Liver (tissue), 9 donors: ENCODE data around the gene CAPN7. TPM values are rescaled to one million over a fixed set of nuclear protein-coding genes. Genes with fewer than 3 reads are reported as not detected.

ENCODE experiments used
- DNase-seq: peaks from one replicate; pipeline ENCODE4 v3.0.0-alpha.2; 2017; ENCODE audit warnings: low spot score
- H3K27ac ChIP-seq, 2 donors: one replicate each; pipeline ENCODE4 v1.7.0; 2013; ENCODE audit warnings: inconsistent platforms in 2 of 2, low read length in 2 of 2, control low read depth in 1 of 2, low read depth in 1 of 2, mild to moderate bottlenecking in 1 of 2
- H3K27me3 ChIP-seq, 4 donors: one replicate each; pipeline versions ENCODE4 v1.6.1 to v1.7.0; 2013; ENCODE audit warnings: low read length in 3 of 4, inconsistent platforms in 1 of 4, mild to moderate bottlenecking in 1 of 4, moderate library complexity in 1 of 4; ENCODE audit not compliant: control insufficient read depth in 4 of 4, insufficient read depth in 4 of 4
- H3K36me3 ChIP-seq, 4 donors: one replicate each; pipeline versions ENCODE4 v1.6.1 to v1.7.0; 2013; ENCODE audit warnings: low read length in 3 of 4, mild to moderate bottlenecking in 3 of 4, low read depth in 1 of 4, moderate library complexity in 1 of 4; ENCODE audit not compliant: control insufficient read depth in 4 of 4, insufficient read depth in 3 of 4
- H3K4me1 ChIP-seq, 4 donors: one replicate each; pipeline versions ENCODE4 v1.6.1 to v1.7.0; 2013; ENCODE audit warnings: low read length in 3 of 4, mild to moderate bottlenecking in 3 of 4, moderate library complexity in 1 of 4; ENCODE audit not compliant: control insufficient read depth in 4 of 4, insufficient read depth in 4 of 4
- H3K4me3 ChIP-seq, 3 donors: one replicate each; pipeline versions ENCODE4 v1.6.1 to v1.7.0; 2013; ENCODE audit warnings: low read length in 3 of 3, control low read depth in 1 of 3, low read depth in 1 of 3, mild to moderate bottlenecking in 1 of 3
- H3K9ac ChIP-seq, 2 donors: one replicate each; pipeline ENCODE4 v1.7.0; 2013; ENCODE audit warnings: low read length in 2 of 2, mild to moderate bottlenecking in 2 of 2, moderate library complexity in 2 of 2, control low read depth in 1 of 2, low read depth in 1 of 2
- H3K9me3 ChIP-seq, 4 donors: one replicate each; pipeline versions ENCODE4 v1.6.1 to v1.7.0; 2013; ENCODE audit warnings: low read length in 3 of 4; ENCODE audit not compliant: control insufficient read depth in 4 of 4
- EGR1 ChIP-seq, 2 donors: IDR thresholded peaks; 2 replicates each; pipeline ENCODE4 v1.6.1; 2016 to 2018; ENCODE audit warnings: antibody characterized with exemption in 2 of 2, low read depth in 2 of 2
- FOXA1 ChIP-seq: IDR thresholded peaks from 2 replicates; pipeline ENCODE4 v1.6.1; 2016; ENCODE audit warnings: antibody characterized with exemption
- FOXA2 ChIP-seq: IDR thresholded peaks from 2 replicates; pipeline ENCODE4 v1.6.1; 2016; ENCODE audit warnings: antibody characterized with exemption
- GABPA ChIP-seq, 2 donors: IDR thresholded peaks in 1 of 2; conservative IDR thresholded peaks in 1 of 2; 2 replicates each; pipeline ENCODE4 v1.6.1; 2016; ENCODE audit warnings: antibody characterized with exemption in 2 of 2, mild to moderate bottlenecking in 1 of 2, moderate library complexity in 1 of 2
- HNF4A ChIP-seq, 2 donors: conservative IDR thresholded peaks; 2 replicates each; pipeline ENCODE4 v1.6.1; 2016; ENCODE audit warnings: antibody characterized with exemption in 2 of 2, mild to moderate bottlenecking in 2 of 2
- HNF4G ChIP-seq: IDR thresholded peaks from 2 replicates; pipeline ENCODE4 v1.6.1; 2016; ENCODE audit warnings: antibody characterized with exemption
- NR2F2 ChIP-seq: IDR thresholded peaks from 2 replicates; pipeline ENCODE4 v1.6.1; 2016; ENCODE audit warnings: antibody characterized with exemption
- RXRA ChIP-seq, 2 donors: IDR thresholded peaks; 2 replicates each; pipeline ENCODE4 v1.6.1; 2017 to 2018; ENCODE audit warnings: antibody characterized with exemption in 2 of 2, mild to moderate bottlenecking in 1 of 2
- SP1 ChIP-seq: IDR thresholded peaks from 2 replicates; pipeline ENCODE4 v1.6.1; 2018; ENCODE audit warnings: antibody characterized with exemption, mild to moderate bottlenecking
- TAF1 ChIP-seq: conservative IDR thresholded peaks from 2 replicates; pipeline ENCODE4 v1.6.1; 2016; ENCODE audit warnings: antibody characterized with exemption, mild to moderate bottlenecking
- YY1 ChIP-seq: IDR thresholded peaks from 2 replicates; pipeline ENCODE4 v1.6.1; 2016; ENCODE audit warnings: antibody characterized with exemption, mild to moderate bottlenecking
- WGBS: extraction: QIAGEN DNeasy Blood & Tissue Kit; methylation state at CpG from one replicate; pipeline ENCODE4 v1.1.7; 2013; 5-methylcytosine and 5-hydroxymethylcytosine counted together
- polyA plus RNA-seq, 2 donors: library from polyadenylated mRNA; stranded (reverse) in 1 of 2; unstranded in 1 of 2; fragments of 200-250 nt in 1 of 2; fragments of >200 nt in 1 of 2; fragmentation: Nextera tagmentation in 1 of 2; extraction: Ambion mirVana in 1 of 2; gene quantifications; one replicate each; pipeline versions ENCODE4 v1.2.1 to v1.2.3, GENCODE V29; 2013 to 2015
- total RNA-seq, 2 donors: library from RNA; depleted of rRNA; stranded (reverse); fragments of >200 nt; gene quantifications; one replicate each; pipeline ENCODE4 v1.2.3, GENCODE V29; 2014
- TF ChIP-seq, protein P1 (sequence below): IDR thresholded peaks from 2 replicates; pipeline ENCODE4 v1.6.1; 2016; ENCODE audit warnings: antibody characterized with exemption, mild to moderate bottlenecking
- TF ChIP-seq, protein P2 (sequence below): IDR thresholded peaks from 2 replicates; pipeline ENCODE4 v1.6.1; 2016; ENCODE audit warnings: antibody characterized with exemption
- TF ChIP-seq, protein P3 (sequence below): IDR thresholded peaks from 2 replicates; pipeline ENCODE4 v1.6.1; 2016; ENCODE audit warnings: antibody characterized with exemption
- TF ChIP-seq, protein P4 (sequence below): fragments of 150-350 bp; IDR thresholded peaks from 2 replicates; pipeline ENCODE4 v1.5.1; 2017; ENCODE audit warnings: improper control_type of control experiment, low read depth, low read length; ENCODE audit not compliant: missing input control
- donor health status: healthy.
- donor health status: healthy.
- donor health status: healthy.
- donor health status: healthy.
- donor health status: healthy.

The CAPN7 gene
- total and polyA plus RNA-seq, 4 donors, result 9.5 to 41.9 (median 17.9) TPM

DNA sequence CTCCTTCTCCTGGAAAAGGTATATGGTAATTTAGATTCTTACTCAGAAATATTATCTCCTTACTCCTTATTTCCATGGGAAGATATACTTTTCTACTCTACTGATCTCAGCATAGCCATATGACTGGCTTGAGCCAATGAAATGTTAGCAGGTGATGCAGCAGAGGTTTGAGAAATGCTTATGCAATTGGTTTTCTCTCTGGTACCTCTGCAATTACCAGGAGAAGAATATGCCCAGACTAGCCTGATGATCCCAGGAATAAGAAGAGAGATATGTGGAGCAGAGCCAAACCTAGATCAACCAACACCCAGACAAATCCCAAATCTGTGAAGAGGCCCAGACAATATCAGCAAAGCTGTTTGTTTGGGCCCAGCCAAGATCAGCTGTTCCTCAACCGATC lies 33.2 kb upstream of the CAPN7 start:
- H3K27ac ChIP-seq, result no peak overlapping the region
- H3K4me1 ChIP-seq, result peaks cover 2 to 13% (median 9%) of the 10 kb centered on the region in 4 donors
- H3K27me3 ChIP-seq, result no peaks in the 10 kb centered on the region
- H3K9me3 ChIP-seq, result no peaks in the 10 kb centered on the region
- H3K36me3 ChIP-seq, result no peaks in the 10 kb centered on the region
- DNase-seq, result no peak
- H3K4me3 ChIP-seq, result no peak overlapping the region
- WGBS, result 97% methylated on average over 1 of the region's 1 CpG
- no peak overlapping the region for H3K9ac ChIP-seq
- TF ChIP-seq FOXA1 (no peak), SP1 (no peak)

DNA sequence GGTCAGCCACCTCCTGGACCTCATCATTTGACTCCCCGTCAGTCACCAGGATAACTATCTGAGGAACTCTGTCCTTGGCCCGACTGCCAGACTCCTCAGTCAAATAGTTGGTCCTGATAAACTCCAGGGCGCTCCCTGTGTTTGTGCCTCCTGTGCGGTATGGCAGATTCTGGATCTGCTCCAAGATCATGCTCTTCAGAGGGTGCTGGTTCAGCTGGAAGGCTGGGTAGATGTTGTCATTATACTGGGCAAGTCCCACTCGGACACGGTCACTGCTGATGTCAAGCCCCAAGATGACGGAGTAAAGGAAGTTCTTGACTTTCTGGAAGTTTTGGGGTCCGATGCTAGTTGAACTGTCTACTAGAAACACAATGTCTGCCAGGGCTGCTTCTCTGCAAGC lies 31.1 kb upstream of the CAPN7 start:
- no peaks in the 10 kb centered on the region for H3K36me3 ChIP-seq
- 77% methylated on average over 8 of the region's 8 CpGs for WGBS
- no peak for DNase-seq

DNA sequence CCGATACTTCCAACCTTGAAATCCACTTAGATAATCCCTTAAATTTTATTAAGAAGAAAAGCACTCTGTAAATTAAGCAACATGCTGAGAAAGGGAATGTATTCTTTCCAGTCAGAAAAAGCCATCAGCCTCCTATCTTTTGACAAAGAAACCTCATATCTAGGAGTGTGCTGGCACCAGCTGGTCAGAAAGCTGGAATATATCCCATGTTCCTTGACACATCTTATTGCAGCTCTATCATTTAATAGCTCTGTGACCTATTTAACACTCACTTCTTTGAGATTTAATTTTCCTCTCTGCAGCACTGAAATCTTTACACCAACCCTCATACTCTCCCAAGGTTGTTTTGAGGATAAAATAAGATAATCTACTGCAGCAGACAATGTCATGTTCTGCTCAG lies 30.4 kb upstream of the CAPN7 start:
- Histone ChIP-seq H3K27ac (no peak overlapping the region), H3K9me3 (no peaks in the 10 kb centered on the region), H3K36me3 (no peaks in the 10 kb centered on the region), H3K4me1 (peaks cover 2 to 11% (median 8%) of the 10 kb centered on the region in 4 donors), H3K27me3 (no peaks in the 10 kb centered on the region), H3K4me3 (no peak overlapping the region), H3K9ac (no peak overlapping the region)
- no peak for DNase-seq
- no peak for TF ChIP-seq RXRA (IDR thresholded peaks at IDR 0.05)
- TF ChIP-seq, protein P1, sequence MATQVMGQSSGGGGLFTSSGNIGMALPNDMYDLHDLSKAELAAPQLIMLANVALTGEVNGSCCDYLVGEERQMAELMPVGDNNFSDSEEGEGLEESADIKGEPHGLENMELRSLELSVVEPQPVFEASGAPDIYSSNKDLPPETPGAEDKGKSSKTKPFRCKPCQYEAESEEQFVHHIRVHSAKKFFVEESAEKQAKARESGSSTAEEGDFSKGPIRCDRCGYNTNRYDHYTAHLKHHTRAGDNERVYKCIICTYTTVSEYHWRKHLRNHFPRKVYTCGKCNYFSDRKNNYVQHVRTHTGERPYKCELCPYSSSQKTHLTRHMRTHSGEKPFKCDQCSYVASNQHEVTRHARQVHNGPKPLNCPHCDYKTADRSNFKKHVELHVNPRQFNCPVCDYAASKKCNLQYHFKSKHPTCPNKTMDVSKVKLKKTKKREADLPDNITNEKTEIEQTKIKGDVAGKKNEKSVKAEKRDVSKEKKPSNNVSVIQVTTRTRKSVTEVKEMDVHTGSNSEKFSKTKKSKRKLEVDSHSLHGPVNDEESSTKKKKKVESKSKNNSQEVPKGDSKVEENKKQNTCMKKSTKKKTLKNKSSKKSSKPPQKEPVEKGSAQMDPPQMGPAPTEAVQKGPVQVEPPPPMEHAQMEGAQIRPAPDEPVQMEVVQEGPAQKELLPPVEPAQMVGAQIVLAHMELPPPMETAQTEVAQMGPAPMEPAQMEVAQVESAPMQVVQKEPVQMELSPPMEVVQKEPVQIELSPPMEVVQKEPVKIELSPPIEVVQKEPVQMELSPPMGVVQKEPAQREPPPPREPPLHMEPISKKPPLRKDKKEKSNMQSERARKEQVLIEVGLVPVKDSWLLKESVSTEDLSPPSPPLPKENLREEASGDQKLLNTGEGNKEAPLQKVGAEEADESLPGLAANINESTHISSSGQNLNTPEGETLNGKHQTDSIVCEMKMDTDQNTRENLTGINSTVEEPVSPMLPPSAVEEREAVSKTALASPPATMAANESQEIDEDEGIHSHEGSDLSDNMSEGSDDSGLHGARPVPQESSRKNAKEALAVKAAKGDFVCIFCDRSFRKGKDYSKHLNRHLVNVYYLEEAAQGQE, result no peak
- TF ChIP-seq, protein P2, sequence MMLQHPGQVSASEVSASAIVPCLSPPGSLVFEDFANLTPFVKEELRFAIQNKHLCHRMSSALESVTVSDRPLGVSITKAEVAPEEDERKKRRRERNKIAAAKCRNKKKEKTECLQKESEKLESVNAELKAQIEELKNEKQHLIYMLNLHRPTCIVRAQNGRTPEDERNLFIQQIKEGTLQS, result no peak
- TF ChIP-seq HNF4G, result no peak
- TF ChIP-seq YY1, result no peak
- no peak for TF ChIP-seq GABPA (IDR thresholded peaks at IDR 0.05 in 1 of 2, conservative IDR thresholded peaks at IDR 0.05 in 1 of 2)
- no peak for TF ChIP-seq TAF1
- TF ChIP-seq, protein P3, sequence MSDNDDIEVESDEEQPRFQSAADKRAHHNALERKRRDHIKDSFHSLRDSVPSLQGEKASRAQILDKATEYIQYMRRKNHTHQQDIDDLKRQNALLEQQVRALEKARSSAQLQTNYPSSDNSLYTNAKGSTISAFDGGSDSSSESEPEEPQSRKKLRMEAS, result no peak
- no peak for TF ChIP-seq NR2F2
- no peak for TF ChIP-seq SP1
- TF ChIP-seq, protein P4, sequence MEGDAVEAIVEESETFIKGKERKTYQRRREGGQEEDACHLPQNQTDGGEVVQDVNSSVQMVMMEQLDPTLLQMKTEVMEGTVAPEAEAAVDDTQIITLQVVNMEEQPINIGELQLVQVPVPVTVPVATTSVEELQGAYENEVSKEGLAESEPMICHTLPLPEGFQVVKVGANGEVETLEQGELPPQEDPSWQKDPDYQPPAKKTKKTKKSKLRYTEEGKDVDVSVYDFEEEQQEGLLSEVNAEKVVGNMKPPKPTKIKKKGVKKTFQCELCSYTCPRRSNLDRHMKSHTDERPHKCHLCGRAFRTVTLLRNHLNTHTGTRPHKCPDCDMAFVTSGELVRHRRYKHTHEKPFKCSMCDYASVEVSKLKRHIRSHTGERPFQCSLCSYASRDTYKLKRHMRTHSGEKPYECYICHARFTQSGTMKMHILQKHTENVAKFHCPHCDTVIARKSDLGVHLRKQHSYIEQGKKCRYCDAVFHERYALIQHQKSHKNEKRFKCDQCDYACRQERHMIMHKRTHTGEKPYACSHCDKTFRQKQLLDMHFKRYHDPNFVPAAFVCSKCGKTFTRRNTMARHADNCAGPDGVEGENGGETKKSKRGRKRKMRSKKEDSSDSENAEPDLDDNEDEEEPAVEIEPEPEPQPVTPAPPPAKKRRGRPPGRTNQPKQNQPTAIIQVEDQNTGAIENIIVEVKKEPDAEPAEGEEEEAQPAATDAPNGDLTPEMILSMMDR, result no peak
- TF ChIP-seq HNF4A (conservative IDR thresholded peaks at IDR 0.05), result no peak
- WGBS, result 98% methylated on average over 1 of the region's 1 CpG

More for the DNA sequence above, 31.1 kb upstream of the CAPN7 start:
- H3K4me3 ChIP-seq, result no peak overlapping the region
- no peak for TF ChIP-seq FOXA2
- no peak for TF ChIP-seq NR2F2
- no peak for TF ChIP-seq EGR1 (IDR thresholded peaks at IDR 0.05; ENCODE audit: low read depth in 2 of 2)
- TF ChIP-seq, protein P3, result no peak
- peaks cover 2 to 13% (median 9%) of the 10 kb centered on the region in 4 donors for H3K4me1 ChIP-seq
- no peaks in the 10 kb centered on the region for H3K9me3 ChIP-seq
- H3K27me3 ChIP-seq, result no peaks in the 10 kb centered on the region
- no peak overlapping the region for H3K9ac ChIP-seq
- H3K27ac ChIP-seq, result no peak overlapping the region
